ENCODE data around the gene CDA.

CDA gene

DNA sequence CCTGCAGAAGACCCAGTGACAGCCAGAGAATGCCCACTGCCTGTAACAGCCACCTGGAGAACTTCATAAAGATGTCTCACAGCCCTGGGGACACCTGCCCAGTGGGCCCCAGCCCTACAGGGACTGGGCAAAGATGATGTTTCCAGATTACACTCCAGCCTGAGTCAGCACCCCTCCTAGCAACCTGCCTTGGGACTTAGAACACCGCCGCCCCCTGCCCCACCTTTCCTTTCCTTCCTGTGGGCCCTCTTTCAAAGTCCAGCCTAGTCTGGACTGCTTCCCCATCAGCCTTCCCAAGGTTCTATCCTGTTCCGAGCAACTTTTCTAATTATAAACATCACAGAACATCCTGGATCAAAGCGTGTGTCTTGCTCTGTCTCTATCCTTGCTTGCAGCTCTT lies 29.7 kb downstream of the CDA start:
- H3K27ac ChIP-seq (ENCODE audit: extremely low read depth, low read depth, low read length): no peak overlapping the region
- ChIA-PET CTCF (interaction anchor here (0.7 to 5.8 kb wide), 3 partner anchors 14 to 405 kb away, joined by 3 to 30 read pairs (median 3); partner anchors contain the start of gene PINK1), POLR2A (no interaction called here)
- H3K36me3 ChIP-seq (ENCODE audit: control insufficient read depth in 2 of 2, insufficient read depth in 1 of 2, low read length in 2 of 2): no peaks in the 10 kb centered on the region
- H3K4me1 ChIP-seq (ENCODE audit: control insufficient read depth, insufficient read depth, low read length): no peaks in the 10 kb centered on the region
- H3K4me3 ChIP-seq (ENCODE audit: low read depth, low read length): no peak overlapping the region
- peak; percentile 42; the same call in 1 of the 2 replicates for TF ChIP-seq KLF1 (tag by site-specific recombination; IDR thresholded peaks at IDR 0.05)
- TF ChIP-seq, protein P1, sequence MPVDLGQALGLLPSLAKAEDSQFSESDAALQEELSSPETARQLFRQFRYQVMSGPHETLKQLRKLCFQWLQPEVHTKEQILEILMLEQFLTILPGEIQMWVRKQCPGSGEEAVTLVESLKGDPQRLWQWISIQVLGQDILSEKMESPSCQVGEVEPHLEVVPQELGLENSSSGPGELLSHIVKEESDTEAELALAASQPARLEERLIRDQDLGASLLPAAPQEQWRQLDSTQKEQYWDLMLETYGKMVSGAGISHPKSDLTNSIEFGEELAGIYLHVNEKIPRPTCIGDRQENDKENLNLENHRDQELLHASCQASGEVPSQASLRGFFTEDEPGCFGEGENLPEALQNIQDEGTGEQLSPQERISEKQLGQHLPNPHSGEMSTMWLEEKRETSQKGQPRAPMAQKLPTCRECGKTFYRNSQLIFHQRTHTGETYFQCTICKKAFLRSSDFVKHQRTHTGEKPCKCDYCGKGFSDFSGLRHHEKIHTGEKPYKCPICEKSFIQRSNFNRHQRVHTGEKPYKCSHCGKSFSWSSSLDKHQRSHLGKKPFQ (tag by site-specific recombination; IDR thresholded peaks at IDR 0.05): no peak
- TF ChIP-seq, protein P2, sequence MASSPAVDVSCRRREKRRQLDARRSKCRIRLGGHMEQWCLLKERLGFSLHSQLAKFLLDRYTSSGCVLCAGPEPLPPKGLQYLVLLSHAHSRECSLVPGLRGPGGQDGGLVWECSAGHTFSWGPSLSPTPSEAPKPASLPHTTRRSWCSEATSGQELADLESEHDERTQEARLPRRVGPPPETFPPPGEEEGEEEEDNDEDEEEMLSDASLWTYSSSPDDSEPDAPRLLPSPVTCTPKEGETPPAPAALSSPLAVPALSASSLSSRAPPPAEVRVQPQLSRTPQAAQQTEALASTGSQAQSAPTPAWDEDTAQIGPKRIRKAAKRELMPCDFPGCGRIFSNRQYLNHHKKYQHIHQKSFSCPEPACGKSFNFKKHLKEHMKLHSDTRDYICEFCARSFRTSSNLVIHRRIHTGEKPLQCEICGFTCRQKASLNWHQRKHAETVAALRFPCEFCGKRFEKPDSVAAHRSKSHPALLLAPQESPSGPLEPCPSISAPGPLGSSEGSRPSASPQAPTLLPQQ (tag by site-specific recombination; IDR thresholded peaks at IDR 0.05): peak; percentile 57; the same call in 1 of the 2 replicates
- no peaks in the 10 kb centered on the region for H3K9me3 ChIP-seq (ENCODE audit: control insufficient read depth, insufficient read depth, low read depth, low read length)

DNA sequence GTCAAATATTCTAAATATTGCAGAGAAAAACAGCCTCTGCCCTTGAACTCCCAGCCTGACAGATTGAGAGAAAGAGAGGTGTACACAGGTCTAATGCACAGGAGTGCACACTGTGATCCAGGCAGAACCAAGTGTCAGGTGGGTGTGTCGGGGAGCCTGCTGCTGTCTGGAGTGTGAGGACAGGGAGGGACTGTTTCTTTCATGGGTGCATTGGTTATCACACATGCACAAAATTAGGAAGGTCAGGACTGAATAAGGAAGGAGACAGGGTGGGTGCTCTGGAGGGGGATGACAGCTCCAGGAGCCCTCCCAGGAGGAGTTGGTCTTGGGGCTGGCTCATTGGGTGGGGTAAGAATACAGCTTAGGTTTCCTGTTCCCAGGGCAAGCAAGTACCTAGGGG lies 31.1 kb downstream of the CDA start:
- TF ChIP-seq, protein P3, sequence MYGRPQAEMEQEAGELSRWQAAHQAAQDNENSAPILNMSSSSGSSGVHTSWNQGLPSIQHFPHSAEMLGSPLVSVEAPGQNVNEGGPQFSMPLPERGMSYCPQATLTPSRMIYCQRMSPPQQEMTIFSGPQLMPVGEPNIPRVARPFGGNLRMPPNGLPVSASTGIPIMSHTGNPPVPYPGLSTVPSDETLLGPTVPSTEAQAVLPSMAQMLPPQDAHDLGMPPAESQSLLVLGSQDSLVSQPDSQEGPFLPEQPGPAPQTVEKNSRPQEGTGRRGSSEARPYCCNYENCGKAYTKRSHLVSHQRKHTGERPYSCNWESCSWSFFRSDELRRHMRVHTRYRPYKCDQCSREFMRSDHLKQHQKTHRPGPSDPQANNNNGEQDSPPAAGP (tag by site-specific recombination; IDR thresholded peaks at IDR 0.05): 0 out of 2 replicates have a peak, but pooled peaks have one; percentile 30
- TF ChIP-seq ZNF404 (tag by site-specific recombination; IDR thresholded peaks at IDR 0.05) (no peak), HOXD13 (CRISPR knock-in tag; IDR thresholded peaks at IDR 0.05; ENCODE audit: borderline replicate concordance) (no peak), ZEB2 (tag by site-specific recombination; IDR thresholded peaks at IDR 0.05) (no peak), KLF9 (tag by site-specific recombination; IDR thresholded peaks at IDR 0.05; ENCODE audit: low read depth) (peak; percentile 20; the same call in 1 of the 2 replicates)
- TF ChIP-seq, protein P4, sequence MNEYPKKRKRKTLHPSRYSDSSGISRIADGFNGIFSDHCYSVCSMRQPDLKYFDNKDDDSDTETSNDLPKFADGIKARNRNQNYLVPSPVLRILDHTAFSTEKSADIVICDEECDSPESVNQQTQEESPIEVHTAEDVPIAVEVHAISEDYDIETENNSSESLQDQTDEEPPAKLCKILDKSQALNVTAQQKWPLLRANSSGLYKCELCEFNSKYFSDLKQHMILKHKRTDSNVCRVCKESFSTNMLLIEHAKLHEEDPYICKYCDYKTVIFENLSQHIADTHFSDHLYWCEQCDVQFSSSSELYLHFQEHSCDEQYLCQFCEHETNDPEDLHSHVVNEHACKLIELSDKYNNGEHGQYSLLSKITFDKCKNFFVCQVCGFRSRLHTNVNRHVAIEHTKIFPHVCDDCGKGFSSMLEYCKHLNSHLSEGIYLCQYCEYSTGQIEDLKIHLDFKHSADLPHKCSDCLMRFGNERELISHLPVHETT (tag by site-specific recombination; IDR thresholded peaks at IDR 0.05): no peak
- TF ChIP-seq, protein P5, sequence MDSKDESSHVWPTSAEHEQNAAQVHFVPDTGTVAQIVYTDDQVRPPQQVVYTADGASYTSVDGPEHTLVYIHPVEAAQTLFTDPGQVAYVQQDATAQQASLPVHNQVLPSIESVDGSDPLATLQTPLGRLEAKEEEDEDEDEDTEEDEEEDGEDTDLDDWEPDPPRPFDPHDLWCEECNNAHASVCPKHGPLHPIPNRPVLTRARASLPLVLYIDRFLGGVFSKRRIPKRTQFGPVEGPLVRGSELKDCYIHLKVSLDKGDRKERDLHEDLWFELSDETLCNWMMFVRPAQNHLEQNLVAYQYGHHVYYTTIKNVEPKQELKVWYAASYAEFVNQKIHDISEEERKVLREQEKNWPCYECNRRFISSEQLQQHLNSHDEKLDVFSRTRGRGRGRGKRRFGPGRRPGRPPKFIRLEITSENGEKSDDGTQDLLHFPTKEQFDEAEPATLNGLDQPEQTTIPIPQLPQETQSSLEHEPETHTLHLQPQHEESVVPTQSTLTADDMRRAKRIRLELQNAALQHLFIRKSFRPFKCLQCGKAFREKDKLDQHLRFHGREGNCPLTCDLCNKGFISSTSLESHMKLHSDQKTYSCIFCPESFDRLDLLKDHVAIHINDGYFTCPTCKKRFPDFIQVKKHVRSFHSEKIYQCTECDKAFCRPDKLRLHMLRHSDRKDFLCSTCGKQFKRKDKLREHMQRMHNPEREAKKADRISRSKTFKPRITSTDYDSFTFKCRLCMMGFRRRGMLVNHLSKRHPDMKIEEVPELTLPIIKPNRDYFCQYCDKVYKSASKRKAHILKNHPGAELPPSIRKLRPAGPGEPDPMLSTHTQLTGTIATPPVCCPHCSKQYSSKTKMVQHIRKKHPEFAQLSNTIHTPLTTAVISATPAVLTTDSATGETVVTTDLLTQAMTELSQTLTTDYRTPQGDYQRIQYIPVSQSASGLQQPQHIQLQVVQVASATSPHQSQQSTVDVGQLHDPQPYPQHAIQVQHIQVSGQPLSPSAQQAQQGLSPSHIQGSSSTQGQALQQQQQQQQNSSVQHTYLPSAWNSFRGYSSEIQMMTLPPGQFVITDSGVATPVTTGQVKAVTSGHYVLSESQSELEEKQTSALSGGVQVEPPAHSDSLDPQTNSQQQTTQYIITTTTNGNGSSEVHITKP (tag by site-specific recombination; IDR thresholded peaks at IDR 0.05): peak; percentile 94
- H3K9me3 ChIP-seq (ENCODE audit: control insufficient read depth, insufficient read depth, low read depth, low read length): no peaks in the 10 kb centered on the region
- ChIA-PET CTCF (interaction anchor here (1.3 to 5.8 kb wide), 2 partner anchors 13 to 45 kb away, joined by 3 to 30 read pairs; partner anchors contain the start of gene PINK1), POLR2A (no interaction called here)
- no peaks in the 10 kb centered on the region for H3K4me1 ChIP-seq (ENCODE audit: control insufficient read depth, insufficient read depth, low read length)
- H3K27ac ChIP-seq (ENCODE audit: extremely low read depth, low read depth, low read length): no peak overlapping the region
- H3K36me3 ChIP-seq (ENCODE audit: control insufficient read depth in 2 of 2, insufficient read depth in 1 of 2, low read length in 2 of 2): no peaks in the 10 kb centered on the region
- no peak overlapping the region for H3K4me3 ChIP-seq (ENCODE audit: low read depth, low read length)

DNA sequence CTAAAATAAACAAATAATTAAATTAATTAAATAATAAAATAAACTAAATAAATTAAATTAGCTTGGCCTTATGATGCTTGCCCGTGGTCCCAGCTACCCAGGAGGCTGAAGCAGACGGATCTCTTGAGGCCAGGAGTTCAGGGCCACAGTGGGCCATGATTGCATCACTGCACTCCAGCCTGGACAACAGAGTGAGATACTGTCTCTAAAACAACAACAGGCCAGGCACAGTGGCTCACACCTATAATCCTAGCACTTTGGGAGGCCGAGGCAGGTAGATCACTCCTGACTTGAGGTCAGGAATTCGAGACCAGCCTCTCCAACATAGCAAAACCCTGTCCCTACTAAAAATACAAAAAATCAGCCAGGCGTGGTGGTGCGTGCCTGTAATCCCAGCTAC lies 32.1 kb downstream of the CDA start:
- TF ChIP-seq ZFP69B (tag by site-specific recombination; IDR thresholded peaks at IDR 0.05): no peak
- no peak for TF ChIP-seq ZNF146 (tag by site-specific recombination; IDR thresholded peaks at IDR 0.05)
- no peak for TF ChIP-seq KLF7 (tag by site-specific recombination; IDR thresholded peaks at IDR 0.05; ENCODE audit: borderline replicate concordance)
- CTCF ChIA-PET: interaction anchor here (0.6 to 5.8 kb wide), 3 partner anchors 12 to 217 kb away, joined by 3 to 30 read pairs (median 3); partner anchors contain the start of gene PINK1
- no peaks in the 10 kb centered on the region for H3K4me1 ChIP-seq (ENCODE audit: control insufficient read depth, insufficient read depth, low read length)
- no peaks in the 10 kb centered on the region for H3K9me3 ChIP-seq (ENCODE audit: control insufficient read depth, insufficient read depth, low read depth, low read length)
- no peak overlapping the region for H3K27ac ChIP-seq (ENCODE audit: extremely low read depth, low read depth, low read length)
- POLR2A ChIA-PET: interaction anchor here (0.5 kb wide), 1 partner anchor 676 kb away, joined by 3 read pairs; no protein-coding TSS in a partner anchor
- no peak overlapping the region for H3K4me3 ChIP-seq (ENCODE audit: low read depth, low read length)
- no peaks in the 10 kb centered on the region for H3K36me3 ChIP-seq (ENCODE audit: control insufficient read depth in 2 of 2, insufficient read depth in 1 of 2, low read length in 2 of 2)

Data from HEK293 (cell line).